Stimulated activated naive B cell treated with anti-CD40 and anti-IgM and Interleukin-4, amounts not matched to agents 10 μg/mL and 1 μg/mL and 100 μg/mL, for 72 hours (primary cell): Measurements from ENCODE around the gene NRIP1.

Experiments
- ATAC-seq, 2 donors: fragments of 150-1000 bp; cut with Tn5 transposase; replicated peaks; 2 replicates each; pipeline ENCODE4 v1.10.0; 2021; ENCODE audit warnings: moderate library complexity in 1 of 2
- DNase-seq: peaks from one replicate; pipeline ENCODE4 v3.0.0; 2021
- H3K27ac Mint-ChIP-seq: one replicate; pipeline ENCODE4 v1.8.0; 2022; ENCODE audit warnings: mild to moderate bottlenecking, mixed read lengths
- H3K27me3 Mint-ChIP-seq, 2 donors: one replicate each; pipeline ENCODE4 v1.8.0; 2022; ENCODE audit warnings: mixed read lengths in 2 of 2
- H3K36me3 Mint-ChIP-seq, 2 donors: one replicate each; pipeline ENCODE4 v1.8.0; 2022; ENCODE audit warnings: mixed read lengths in 2 of 2, mild to moderate bottlenecking in 1 of 2
- H3K4me1 Mint-ChIP-seq, 2 donors: one replicate each; pipeline ENCODE4 v1.8.0; 2022; ENCODE audit warnings: mixed read lengths in 2 of 2, mild to moderate bottlenecking in 1 of 2
- H3K4me3 Mint-ChIP-seq, 2 donors: one replicate each; pipeline ENCODE4 v1.8.0; 2022; ENCODE audit warnings: mild to moderate bottlenecking in 2 of 2, mixed read lengths in 2 of 2, moderate library complexity in 1 of 2
- H3K9me3 Mint-ChIP-seq, 2 donors: one replicate each; pipeline ENCODE4 v1.8.0; 2022; ENCODE audit warnings: mixed read lengths in 2 of 2, mild to moderate bottlenecking in 1 of 2

NRIP1 gene

DNA sequence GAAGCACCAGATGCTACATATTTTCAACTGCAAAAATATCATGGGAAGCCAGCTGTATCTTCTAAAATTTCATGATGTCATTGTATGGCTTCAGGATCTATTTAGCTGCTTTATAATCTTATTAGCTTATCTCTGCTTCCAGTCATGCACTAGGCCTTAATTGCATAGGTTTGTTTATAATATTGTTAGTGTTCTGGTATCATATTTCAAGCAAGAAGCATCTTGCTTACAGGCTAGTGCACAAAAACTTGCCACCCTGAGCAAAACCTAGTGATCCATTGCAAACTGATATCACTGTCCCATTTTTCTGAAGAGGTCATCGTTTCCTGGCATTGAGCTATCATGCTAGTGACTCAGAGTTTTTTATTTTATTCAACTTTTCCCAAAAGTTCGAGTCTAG, 15.7 kb upstream of the NRIP1 start:
- Mint-ChIP-seq H3K27ac (no peak overlapping the region), H3K36me3 (no peaks in the 10 kb centered on the region), H3K4me3 (no peak overlapping the region), H3K27me3 (no peaks in the 10 kb centered on the region), H3K4me1 (no peaks in the 10 kb centered on the region), H3K9me3 (no peaks in the 10 kb centered on the region)
- no peak for ATAC-seq
- DNase-seq: no peak

DNA sequence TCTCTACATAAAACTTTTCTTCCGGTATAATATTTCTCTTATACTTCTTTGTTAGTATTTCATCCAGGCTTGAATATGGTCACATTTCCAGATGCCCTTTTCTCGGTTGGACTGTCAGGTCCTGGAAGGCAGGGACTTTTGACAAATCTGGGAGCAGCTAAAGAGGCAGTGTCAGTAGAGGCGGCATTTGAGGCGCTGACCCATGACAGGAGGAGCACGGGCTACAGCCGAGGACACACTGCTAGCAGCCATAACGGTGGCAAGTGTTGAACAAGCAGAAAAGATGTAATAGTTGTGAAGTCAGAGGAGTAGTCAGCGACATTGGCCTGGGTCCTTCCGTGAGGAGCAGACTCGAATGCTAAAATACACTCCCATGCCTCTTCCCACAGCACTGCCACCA, 14.5 kb upstream of the NRIP1 start:
- H3K27ac Mint-ChIP-seq: no peak overlapping the region
- H3K27me3 Mint-ChIP-seq: no peaks in the 10 kb centered on the region
- H3K4me1 Mint-ChIP-seq: no peaks in the 10 kb centered on the region
- H3K4me3 Mint-ChIP-seq: no peak overlapping the region
- DNase-seq (no peak), ATAC-seq (no peak)
- no peaks in the 10 kb centered on the region for H3K36me3 Mint-ChIP-seq
- H3K9me3 Mint-ChIP-seq: no peaks in the 10 kb centered on the region

DNA sequence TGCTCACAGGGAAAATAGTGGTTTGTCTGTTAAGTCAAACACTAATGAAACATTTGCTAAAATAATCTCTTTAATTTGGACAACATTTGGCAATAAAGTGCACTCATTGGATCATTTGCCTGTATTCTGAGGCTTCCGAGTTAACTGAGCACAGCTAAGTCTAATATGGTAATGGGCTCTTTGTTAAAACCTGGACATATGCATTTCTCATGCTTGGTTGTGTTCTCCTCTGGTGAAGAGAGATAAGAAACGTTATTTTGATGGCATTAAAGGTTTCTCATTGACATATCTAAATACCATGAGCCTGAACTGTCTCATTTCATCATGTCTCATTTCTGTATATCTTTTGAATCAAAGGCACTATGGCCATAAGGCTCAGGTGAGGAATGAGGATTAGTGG, 13.4 kb upstream of the NRIP1 start:
- no peaks in the 10 kb centered on the region for H3K27me3 Mint-ChIP-seq
- H3K4me1 Mint-ChIP-seq: no peaks in the 10 kb centered on the region
- no peak overlapping the region for H3K4me3 Mint-ChIP-seq
- H3K36me3 Mint-ChIP-seq: no peaks in the 10 kb centered on the region
- H3K27ac Mint-ChIP-seq: no peak overlapping the region
- DNase-seq (no peak), ATAC-seq (no peak)
- H3K9me3 Mint-ChIP-seq: no peaks in the 10 kb centered on the region

DNA sequence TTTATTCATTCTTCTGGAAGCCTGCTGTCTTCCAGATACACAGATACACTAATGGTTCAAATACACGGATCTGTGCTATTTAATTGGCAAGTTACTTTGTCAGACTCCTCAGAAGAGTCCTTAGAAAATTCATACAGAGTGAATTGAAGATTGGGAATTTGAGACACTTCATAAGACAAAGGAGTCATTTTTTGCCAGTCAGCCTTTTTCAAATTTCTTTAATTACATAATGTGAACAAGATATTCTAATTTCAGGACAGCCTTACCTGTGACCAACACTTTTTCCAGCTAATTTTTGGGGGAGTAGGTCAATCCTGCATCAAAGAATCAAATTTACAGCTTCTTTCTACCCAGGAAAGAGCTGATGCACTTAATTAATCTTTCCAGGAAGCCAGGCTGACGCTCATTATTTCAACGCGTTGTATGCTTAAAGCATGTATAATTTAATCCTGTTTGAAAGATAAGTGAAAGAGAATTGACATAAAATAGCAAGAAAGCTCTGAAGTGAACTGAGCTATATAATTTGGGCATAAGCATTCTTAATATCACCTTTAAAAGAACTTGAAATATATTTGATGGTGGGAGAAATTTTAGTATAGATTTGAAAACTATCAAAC, 12.8 kb upstream of the NRIP1 start:
- ATAC-seq: no peak
- Mint-ChIP-seq H3K27ac (no peak overlapping the region), H3K4me3 (no peak overlapping the region), H3K9me3 (no peaks in the 10 kb centered on the region), H3K27me3 (no peaks in the 10 kb centered on the region), H3K4me1 (no peaks in the 10 kb centered on the region), H3K36me3 (no peaks in the 10 kb centered on the region)
- no peak for DNase-seq

DNA sequence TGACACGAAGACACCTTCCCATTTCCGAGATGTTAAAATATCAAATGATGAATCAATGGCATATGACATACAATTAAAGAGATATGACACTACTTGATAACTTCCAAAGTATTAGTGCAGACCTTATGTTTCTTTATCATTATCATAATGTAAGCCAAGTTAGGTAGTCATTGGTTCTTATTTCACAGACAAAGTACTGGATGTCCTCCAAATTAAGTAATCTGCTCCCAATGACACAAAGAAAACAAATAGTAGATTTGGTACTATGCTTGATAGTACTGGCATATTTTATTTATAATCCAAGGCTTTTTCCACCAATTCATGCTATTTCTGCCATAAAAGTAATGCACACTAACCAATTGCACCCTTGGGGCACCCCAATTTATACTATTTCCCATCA, 11.9 kb upstream of the NRIP1 start:
- ATAC-seq (no peak), DNase-seq (no peak)
- Mint-ChIP-seq H3K36me3 (no peaks in the 10 kb centered on the region), H3K4me3 (no peak overlapping the region), H3K9me3 (no peaks in the 10 kb centered on the region), H3K4me1 (no peaks in the 10 kb centered on the region), H3K27me3 (no peaks in the 10 kb centered on the region), H3K27ac (no peak overlapping the region)

DNA sequence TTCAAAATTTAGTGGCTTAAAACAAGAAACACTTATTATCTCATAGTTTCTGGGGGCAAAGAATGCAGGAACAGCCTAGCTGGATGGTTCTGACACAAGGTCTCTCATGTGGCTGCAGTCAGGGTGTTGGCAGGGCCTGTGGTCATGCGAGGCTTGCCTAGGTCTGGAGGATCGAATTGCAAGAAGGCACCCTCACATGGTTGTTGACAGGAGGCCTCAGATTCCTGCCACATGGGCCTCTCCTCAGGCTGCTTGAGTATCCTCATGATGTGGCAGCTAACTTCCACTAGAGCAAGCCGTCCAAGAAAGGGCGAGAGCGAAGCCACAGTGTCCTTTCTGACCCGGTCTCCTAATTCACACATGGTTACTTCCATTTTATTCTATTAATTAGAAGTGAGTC, 6.2 kb upstream of the NRIP1 start:
- H3K4me3 Mint-ChIP-seq: no peak overlapping the region
- no peaks in the 10 kb centered on the region for H3K9me3 Mint-ChIP-seq
- peaks cover 0 to 3% of the 10 kb centered on the region in 2 donors for H3K4me1 Mint-ChIP-seq
- no peak for ATAC-seq
- no peak for DNase-seq
- no peaks in the 10 kb centered on the region for H3K36me3 Mint-ChIP-seq
- H3K27ac Mint-ChIP-seq: no peak overlapping the region
- H3K27me3 Mint-ChIP-seq: no peaks in the 10 kb centered on the region

DNA sequence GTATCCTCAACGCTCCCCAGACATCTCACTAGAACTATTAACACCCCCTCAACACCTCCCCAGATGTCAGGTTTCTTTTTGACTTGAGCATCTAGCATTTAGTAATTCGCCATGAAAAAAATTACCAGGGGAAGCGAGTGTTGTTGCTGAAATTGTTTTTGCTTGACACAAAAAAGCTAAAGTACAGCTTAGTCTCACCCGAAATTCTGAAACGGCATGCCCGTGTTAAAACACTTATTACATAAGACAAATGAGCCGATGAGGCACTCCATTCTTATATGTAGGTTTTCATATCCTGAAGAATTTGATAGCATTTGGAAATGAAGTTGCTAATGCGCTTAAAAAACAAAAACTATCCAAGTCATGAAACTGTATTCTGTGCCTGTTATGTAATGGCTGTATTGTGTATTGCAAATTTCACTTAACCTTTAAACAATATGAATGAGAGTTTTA, 1.3 kb upstream of the NRIP1 start:
- H3K27me3 Mint-ChIP-seq: no peaks in the 10 kb centered on the region
- ATAC-seq (no peak), DNase-seq (no peak)
- H3K36me3 Mint-ChIP-seq: peaks cover 2 to 6% of the 10 kb centered on the region in 2 donors
- peaks cover 15 to 36% of the 10 kb centered on the region in 2 donors for H3K4me1 Mint-ChIP-seq
- peak overlapping the region; percentile 94 for H3K4me3 Mint-ChIP-seq
- peak overlapping the region; percentile 94 for H3K27ac Mint-ChIP-seq
- no peaks in the 10 kb centered on the region for H3K9me3 Mint-ChIP-seq

DNA sequence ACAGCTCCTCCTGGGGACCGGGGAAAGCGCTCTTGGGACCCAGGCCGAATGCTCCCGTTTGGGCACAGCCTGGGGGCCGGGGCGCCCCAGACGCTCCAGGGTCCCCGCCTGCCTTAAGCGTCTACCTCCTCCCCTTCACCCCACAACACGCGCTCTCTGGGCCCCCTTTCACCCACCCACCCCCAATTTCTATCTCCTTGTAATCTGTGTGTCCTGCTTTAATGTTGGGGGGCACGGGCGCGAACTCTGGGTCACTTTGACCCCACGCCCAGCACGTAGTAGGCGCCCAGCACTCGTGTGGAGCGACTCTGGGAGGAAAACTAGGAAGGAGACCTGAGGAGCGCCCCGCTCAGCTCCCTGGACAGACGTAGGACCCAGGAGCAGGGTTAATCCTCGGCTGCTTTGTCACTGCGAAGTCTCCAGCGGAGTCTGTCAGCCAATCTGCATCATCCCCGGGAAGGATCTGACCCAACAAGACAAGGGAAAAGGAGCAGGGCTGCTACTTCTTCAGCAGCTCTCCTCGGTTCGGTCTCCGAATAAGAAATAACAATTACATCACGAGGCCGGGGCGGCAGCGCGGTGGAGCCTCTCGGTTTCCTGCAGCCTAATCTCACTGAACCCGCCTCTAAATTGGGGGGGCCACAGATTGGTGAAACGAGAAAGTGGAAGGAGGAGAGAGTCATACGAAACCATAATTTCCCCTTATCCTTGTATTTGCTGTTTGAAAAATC, 757 bp upstream of the NRIP1 start:
- peak overlapping the region; percentile 94 for H3K4me3 Mint-ChIP-seq
- peaks cover 20 to 42% of the 10 kb centered on the region in 2 donors for H3K4me1 Mint-ChIP-seq
- H3K9me3 Mint-ChIP-seq: no peaks in the 10 kb centered on the region
- H3K36me3 Mint-ChIP-seq: peaks cover 2 to 6% of the 10 kb centered on the region in 2 donors
- peak; percentile 53 for DNase-seq
- peak; percentile 20 to 23 for ATAC-seq
- no peaks in the 10 kb centered on the region for H3K27me3 Mint-ChIP-seq
- peak overlapping the region; percentile 94 for H3K27ac Mint-ChIP-seq

DNA sequence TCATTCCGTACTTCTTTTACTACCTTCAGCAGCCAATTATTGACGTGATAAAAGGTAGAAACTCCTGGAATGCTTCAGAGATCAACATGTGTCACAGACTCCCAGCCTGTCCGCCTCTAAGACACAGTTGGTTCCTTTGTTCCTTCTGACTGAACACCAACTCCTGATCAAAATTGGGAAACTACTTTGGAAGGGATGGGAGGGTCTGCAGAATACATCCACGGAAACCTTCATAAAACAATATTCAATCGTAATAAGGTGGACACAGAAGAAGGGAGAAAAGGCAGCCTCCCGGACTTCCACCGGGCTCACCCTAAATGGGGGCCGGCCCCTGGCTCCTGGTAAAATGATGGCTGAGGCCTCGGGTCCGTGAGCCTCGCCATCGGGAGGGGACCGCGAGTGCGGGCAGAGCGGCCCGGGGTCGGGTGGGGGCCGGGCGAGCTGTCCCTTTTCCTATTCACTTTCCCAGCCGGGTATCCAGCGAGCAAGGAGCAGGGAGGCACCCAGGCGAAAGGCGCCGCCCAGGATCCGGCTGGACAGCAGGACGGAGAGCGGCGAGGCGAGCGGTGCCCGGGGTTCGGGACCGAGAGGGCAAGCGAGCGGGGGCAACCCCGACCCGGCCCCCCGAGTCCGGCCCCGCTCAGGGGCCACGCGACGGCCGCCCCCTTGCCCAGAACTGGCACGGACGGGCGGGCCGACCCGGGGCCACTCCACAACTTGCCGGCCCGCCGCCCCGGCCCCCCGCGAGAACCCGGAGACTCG, 805 bp downstream of the NRIP1 start:
- peak; percentile 8 to 11 for ATAC-seq
- Mint-ChIP-seq H3K36me3 (peaks cover 2 to 6% of the 10 kb centered on the region in 2 donors), H3K4me1 (peaks cover 21 to 54% of the 10 kb centered on the region in 2 donors), H3K4me3 (peak overlapping the region; percentile 91 to 94), H3K27me3 (no peaks in the 10 kb centered on the region), H3K9me3 (no peaks in the 10 kb centered on the region), H3K27ac (peak overlapping the region; percentile 93)
- peak; percentile 8 for DNase-seq

DNA sequence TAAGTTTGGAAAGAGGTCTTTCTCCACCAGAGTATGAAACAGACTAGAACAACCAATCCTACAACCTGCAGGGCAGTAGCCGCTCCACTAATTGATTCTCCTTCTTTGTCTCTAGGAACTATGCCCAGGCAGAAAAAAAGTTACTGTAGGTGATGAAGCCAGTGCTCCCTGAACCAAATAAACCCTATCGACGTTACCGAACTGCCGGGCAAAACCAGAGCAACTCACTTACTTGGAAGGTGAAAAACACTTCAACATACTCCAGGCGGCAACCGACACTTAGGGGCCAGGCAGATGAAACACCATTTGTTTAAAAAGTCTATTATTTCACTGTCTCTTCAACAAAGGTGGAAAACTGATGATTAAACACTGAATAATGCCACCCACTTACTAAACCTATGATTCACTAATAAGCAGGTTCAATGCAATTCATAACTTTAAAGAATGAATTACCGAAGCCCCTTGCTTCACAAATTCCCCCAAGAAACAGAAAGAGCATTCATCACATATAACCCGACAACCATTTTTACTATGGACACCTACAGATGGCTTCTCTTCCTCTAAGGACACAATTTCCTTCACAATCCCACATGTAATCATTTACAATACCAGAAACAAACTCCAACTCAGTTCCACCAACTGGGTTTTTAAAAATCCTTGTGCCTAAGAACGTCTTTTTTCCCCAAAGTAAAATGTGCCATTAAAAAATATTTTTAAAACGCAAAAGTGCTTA, 1.6 kb downstream of the NRIP1 start:
- Mint-ChIP-seq H3K27ac (peak overlapping the region; percentile 93), H3K4me3 (peak overlapping the region; percentile 91 to 94), H3K36me3 (peaks cover 2 to 6% of the 10 kb centered on the region in 2 donors), H3K4me1 (peaks cover 27 to 62% of the 10 kb centered on the region in 2 donors), H3K9me3 (no peaks in the 10 kb centered on the region), H3K27me3 (no peaks in the 10 kb centered on the region)
- no peak for DNase-seq
- ATAC-seq: no peak

DNA sequence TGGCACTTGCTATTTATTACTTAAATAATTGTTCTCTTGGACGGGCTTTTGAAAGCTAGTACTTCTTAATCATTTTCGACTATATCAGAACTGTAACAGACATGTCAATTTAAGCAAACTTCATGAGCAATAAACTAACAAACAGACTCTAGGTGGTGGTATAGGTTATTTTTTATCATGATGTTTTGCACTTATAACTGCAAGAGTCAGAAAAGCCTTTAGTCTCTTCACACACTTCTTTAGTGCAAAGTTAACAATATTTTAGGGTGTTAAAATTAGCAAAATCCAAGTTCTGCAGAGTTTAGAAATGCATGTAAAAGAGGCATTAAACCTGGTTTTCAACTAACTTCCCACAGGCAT, 2.2 kb downstream of the NRIP1 start:
- Mint-ChIP-seq H3K36me3 (peaks cover 2 to 6% of the 10 kb centered on the region in 2 donors), H3K27ac (peak overlapping the region; percentile 93), H3K4me1 (peaks cover 29 to 68% of the 10 kb centered on the region in 2 donors), H3K27me3 (no peaks in the 10 kb centered on the region), H3K4me3 (peak overlapping the region; percentile 91 to 94), H3K9me3 (no peaks in the 10 kb centered on the region)
- ATAC-seq (no peak), DNase-seq (no peak)

DNA sequence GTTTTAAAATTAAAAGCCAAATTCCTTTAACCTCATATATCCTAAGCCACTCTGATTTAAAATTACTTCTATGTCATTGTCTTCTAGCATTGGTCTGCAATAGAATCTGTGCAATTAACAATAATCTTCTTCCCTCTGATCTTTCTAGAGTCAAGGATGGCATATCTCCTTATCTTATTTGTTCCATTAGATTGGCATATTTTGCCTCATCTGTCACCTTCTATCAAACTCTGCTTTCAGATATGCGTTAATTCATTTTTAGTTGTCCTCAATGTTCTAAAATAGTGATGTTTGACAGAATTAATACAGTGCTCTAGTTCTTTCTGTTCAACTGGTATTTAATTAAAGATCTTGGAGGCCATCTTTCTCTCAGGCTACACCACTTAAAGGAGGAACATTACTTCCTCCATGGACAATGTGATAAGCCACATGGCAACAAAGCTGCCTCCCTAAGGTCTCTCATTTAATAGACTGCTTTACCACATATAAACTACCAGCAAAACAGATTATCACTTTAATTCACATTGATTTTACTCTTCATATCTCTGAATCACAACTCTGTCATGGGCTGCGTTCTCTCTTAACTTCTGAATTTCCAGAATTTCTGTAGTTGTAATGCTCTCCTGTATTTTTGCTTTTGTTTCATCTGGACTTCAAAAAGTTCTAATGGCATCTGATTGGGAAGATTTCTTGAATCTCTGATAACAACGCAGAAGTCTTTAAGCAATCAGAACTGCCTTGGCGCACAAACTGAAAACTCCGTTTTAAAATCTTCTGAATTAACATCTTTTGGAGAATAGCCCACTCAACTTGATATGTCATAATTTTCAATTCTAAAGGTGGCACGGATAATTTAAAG, 2.8 kb downstream of the NRIP1 start:
- DNase-seq: no peak
- H3K4me3 Mint-ChIP-seq: peak overlapping the region; percentile 91 to 94
- no peak for ATAC-seq
- peaks cover 2 to 6% of the 10 kb centered on the region in 2 donors for H3K36me3 Mint-ChIP-seq
- H3K27ac Mint-ChIP-seq: peak overlapping the region; percentile 47
- H3K27me3 Mint-ChIP-seq: no peaks in the 10 kb centered on the region
- H3K4me1 Mint-ChIP-seq: peaks cover 30 to 73% of the 10 kb centered on the region in 2 donors
- no peaks in the 10 kb centered on the region for H3K9me3 Mint-ChIP-seq

DNA sequence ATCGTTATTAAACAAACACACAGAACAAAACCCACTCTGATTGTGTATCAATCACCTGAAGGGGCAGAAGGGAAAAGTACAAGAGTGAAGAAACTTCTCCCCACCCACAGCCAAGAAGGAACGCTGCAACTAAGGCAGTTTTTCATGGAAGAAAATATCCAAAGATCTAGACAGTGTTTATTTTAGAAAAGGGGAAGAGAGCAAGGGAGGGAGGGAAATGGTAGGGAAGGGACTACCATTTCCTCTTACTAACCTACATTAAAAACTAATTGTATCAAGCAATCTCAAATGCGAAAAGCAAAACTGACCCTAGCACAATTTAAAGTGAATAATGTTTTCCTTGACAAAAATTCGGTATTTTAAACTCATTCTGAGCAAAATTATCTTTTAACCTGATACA, 3.5 kb downstream of the NRIP1 start:
- ATAC-seq (no peak), DNase-seq (no peak)
- Mint-ChIP-seq H3K4me3 (peak overlapping the region; percentile 55 to 94), H3K27me3 (no peaks in the 10 kb centered on the region), H3K27ac (peak overlapping the region; percentile 20), H3K9me3 (no peaks in the 10 kb centered on the region), H3K36me3 (peaks cover 2 to 6% of the 10 kb centered on the region in 2 donors), H3K4me1 (peaks cover 36 to 80% of the 10 kb centered on the region in 2 donors)
